Loucy (cell line): ENCODE measurements around the gene PDIA2.

ENCODE experiments used
- EZH2phosphoT487 ChIP-seq: fragments of 200-600 bp; IDR thresholded peaks from 2 replicates; pipeline ENCODE4 v1.6.1; 2018; ENCODE audit warnings: antibody characterized with exemption, mild to moderate bottlenecking, moderate library complexity, borderline replicate concordance
- TF ChIP-seq, protein P1 (sequence below): fragments of 200-600 bp; sonication (generic); conservative IDR thresholded peaks from 2 replicates; pipeline ENCODE4 v1.5.1; 2014; ENCODE audit warnings: mild to moderate bottlenecking, antibody characterized with exemption, low read length

DNA sequence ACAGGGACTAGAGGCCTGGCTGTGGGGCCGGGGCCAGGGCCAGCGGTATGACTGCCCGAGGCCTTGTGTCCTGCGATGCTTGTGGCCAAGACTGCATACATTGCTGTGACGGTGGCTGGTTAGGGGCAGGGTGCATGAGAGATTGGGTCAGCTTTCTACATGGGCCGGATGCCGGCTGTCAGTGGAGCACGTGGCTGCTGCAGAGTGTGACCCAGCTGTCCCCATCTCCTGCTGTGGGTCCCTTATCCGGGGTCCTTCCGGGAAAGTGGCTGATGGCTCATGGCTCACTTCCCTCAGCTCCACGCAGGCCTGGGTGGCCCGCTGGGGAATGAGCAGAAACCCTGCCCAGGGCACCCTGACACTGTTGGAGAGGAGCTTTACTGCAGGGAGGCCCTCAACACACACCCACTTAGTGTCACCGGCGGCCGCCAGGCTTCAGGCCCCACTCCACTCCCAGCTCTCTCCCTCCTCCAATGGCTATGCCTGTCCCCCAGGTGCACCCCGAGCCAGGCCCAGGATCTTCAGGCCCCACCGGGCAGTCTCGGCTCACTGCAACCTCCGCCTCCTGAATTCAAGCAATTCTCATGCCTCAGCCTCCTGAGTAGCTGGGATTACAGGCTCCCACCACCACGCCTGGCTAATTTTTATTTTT, 6.4 kb upstream of the PDIA2 start:
- TF ChIP-seq, protein P1, sequence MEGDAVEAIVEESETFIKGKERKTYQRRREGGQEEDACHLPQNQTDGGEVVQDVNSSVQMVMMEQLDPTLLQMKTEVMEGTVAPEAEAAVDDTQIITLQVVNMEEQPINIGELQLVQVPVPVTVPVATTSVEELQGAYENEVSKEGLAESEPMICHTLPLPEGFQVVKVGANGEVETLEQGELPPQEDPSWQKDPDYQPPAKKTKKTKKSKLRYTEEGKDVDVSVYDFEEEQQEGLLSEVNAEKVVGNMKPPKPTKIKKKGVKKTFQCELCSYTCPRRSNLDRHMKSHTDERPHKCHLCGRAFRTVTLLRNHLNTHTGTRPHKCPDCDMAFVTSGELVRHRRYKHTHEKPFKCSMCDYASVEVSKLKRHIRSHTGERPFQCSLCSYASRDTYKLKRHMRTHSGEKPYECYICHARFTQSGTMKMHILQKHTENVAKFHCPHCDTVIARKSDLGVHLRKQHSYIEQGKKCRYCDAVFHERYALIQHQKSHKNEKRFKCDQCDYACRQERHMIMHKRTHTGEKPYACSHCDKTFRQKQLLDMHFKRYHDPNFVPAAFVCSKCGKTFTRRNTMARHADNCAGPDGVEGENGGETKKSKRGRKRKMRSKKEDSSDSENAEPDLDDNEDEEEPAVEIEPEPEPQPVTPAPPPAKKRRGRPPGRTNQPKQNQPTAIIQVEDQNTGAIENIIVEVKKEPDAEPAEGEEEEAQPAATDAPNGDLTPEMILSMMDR: no peak
- no peak for TF ChIP-seq EZH2phosphoT487
